ENCODE results near the gene TLK2.

Gene TLK2

DNA sequence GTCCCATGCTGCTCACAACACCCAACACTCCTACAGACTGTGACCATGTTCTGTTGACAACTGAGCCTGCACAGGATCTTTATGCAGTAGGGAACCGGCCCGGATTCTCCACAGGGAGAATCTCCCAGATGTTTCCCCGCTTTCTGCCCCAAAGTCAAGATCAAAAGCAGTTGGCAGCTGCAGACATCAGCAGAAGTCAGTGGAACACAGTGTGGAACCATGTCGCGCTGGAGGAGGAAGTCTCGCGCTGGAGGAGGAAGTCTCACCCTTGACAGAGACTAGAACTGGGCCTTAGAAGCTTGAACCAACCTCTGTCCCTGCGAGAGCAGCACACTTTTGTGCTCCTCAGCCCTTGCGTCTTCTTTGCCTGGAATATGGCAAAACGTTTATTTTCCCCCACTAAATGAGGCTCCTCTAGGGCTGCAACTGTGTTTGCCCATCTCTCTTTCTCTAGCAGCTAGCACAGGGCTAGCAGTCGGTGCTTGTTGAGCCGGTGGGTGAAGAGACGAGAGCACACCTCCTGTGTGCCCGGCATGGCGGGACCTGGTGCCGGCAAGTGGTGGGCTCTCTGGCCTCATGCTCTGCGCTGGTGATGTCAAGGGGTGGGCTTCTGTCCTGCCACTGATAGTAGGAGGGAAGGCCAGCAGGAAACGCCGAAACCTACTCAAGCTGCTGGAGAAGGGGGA lies 146.7 kb downstream of the TLK2 start:
- DNase-seq (ENCODE audit: low read depth) = no peak
- TF ChIP-seq, protein P1, sequence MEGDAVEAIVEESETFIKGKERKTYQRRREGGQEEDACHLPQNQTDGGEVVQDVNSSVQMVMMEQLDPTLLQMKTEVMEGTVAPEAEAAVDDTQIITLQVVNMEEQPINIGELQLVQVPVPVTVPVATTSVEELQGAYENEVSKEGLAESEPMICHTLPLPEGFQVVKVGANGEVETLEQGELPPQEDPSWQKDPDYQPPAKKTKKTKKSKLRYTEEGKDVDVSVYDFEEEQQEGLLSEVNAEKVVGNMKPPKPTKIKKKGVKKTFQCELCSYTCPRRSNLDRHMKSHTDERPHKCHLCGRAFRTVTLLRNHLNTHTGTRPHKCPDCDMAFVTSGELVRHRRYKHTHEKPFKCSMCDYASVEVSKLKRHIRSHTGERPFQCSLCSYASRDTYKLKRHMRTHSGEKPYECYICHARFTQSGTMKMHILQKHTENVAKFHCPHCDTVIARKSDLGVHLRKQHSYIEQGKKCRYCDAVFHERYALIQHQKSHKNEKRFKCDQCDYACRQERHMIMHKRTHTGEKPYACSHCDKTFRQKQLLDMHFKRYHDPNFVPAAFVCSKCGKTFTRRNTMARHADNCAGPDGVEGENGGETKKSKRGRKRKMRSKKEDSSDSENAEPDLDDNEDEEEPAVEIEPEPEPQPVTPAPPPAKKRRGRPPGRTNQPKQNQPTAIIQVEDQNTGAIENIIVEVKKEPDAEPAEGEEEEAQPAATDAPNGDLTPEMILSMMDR (IDR thresholded peaks at IDR 0.05; ENCODE audit: low read length, missing control alignments) = no peak
- no peak overlapping the region for H3K4me3 ChIP-seq (replicated peaks; ENCODE audit: low read depth, low read length)

DNA sequence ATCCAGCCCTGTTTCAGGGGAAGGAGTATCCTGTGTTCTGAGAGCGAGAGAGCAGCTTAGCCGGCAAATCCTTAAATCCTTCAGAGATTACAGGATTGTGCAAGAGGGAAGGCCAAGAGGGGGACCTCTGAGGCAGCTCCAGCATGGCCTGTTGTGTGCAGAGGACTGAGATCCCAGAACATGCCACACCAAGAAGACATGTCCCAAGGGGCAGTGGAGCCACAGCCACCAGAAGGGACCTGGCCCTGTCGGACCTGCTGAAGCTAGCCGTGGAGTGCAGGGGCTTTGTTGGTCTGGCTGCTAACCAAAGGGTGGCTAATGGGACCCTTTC lies 147.2 kb downstream of the TLK2 start:
- no peak for DNase-seq (ENCODE audit: low read depth)
- H3K4me3 ChIP-seq (replicated peaks; ENCODE audit: low read depth, low read length) = no peak overlapping the region
- TF ChIP-seq, protein P1 (IDR thresholded peaks at IDR 0.05; ENCODE audit: low read length, missing control alignments) = no peak

DNA sequence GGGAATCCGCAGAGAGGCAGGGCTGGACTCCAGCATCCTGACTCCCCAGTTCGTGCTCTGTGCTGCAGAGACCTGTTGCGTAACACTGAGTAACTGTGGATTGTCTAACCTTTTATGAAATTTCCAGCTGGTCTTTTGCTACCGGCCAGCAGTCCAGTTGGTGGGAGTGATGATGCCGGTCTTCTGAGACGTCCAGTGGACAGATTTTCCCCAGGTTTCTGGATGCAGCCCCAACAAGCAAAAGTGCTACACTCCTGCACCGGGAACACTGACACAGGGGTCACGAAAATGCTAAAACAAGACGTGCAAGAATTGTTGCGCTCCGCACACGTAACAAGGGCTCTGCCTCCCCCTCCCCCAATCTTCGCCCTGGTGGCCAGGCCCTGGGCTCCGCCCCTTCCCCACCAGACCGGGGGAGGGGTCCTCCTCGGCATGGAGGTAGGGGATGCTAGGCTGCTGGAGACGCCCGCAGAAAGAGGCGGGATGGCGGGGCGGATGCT lies 148.1 kb downstream of the TLK2 start:
- TF ChIP-seq, protein P1 (IDR thresholded peaks at IDR 0.05; ENCODE audit: low read length, missing control alignments) = no peak
- H3K4me3 ChIP-seq (replicated peaks; ENCODE audit: low read depth, low read length) = peak overlapping the region; percentile 80
- peak; percentile 94 for DNase-seq (ENCODE audit: low read depth)

- H3K4me3 ChIP-seq (replicated peaks; ENCODE audit: low read depth, low read length) = peak within 1 kb of the TSS; percentile 80
- DNase-seq (ENCODE audit: low read depth) = peak; percentile 84
- TF ChIP-seq, protein P1 (IDR thresholded peaks at IDR 0.05; ENCODE audit: low read length, missing control alignments) = no peak
These were observed 148.7 kb downstream of the TLK2 start, which contains the start of gene MRC2 for GRCh38 chr17:62627219-62627903. Gene MRC2 (plus strand): TSS chr17:62627670. CDS start chr17:62627803, 133 bp downstream.

DNA sequence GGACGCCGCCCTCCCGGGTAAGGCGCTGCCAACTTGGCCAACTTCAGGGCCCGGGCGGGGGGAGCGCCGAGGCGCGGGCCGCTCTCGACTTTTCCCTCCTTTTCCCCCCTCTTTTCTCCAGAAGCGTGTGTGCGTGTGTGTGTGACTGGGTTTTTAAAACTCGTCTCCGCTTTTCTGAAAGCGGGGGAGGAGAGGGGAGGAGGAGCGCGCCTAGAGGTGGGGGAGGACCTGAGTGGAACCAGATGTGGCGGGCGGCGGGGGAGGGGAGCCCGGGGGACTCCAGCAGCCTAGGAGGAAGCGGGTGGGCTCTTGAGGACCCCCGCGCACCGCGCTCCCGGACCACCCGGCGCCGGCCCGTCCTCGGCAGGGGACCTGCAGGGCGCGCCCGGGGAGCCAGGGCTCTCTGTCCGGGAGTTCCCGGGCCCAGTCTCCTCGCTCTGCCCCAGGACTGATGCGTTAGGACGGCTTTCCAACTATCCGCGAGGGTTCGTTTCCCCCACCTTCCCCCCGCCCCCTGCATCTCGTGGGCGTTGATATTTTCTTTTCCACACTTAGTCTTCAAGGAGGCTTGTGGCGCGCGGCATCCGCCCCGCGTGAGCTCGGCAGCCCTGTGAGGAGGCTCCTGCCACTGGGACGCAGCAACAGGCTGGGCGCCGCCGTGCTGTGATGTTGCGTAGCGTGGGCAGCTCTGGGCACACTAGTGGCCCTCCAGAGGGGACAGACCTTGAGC lies 149.4 kb downstream of the TLK2 start:
- peak; percentile 79 for DNase-seq (ENCODE audit: low read depth)
- TF ChIP-seq, protein P1 (IDR thresholded peaks at IDR 0.05; ENCODE audit: low read length, missing control alignments) = no peak

GRCh38 chr17:62628831-62629555 lies 150.4 kb downstream of the TLK2 start:
- peak; percentile 57 for DNase-seq (ENCODE audit: low read depth)
- TF ChIP-seq, protein P1 (IDR thresholded peaks at IDR 0.05; ENCODE audit: low read length, missing control alignments) = no peak
- peak overlapping the region; percentile 80 for H3K4me3 ChIP-seq (replicated peaks; ENCODE audit: low read depth, low read length)

More for the DNA sequence above, 149.4 kb downstream of the TLK2 start:
- H3K4me3 ChIP-seq (replicated peaks; ENCODE audit: low read depth, low read length) = peak overlapping the region; percentile 80
